ENCODE results near the gene PHF2. TPM values are rescaled to one million over a fixed set of nuclear protein-coding genes. Genes with fewer than 3 reads are reported as not detected.

PHF2 gene
- total RNA-seq, 1 experiment from 2014 or later: 17.4 TPM

DNA sequence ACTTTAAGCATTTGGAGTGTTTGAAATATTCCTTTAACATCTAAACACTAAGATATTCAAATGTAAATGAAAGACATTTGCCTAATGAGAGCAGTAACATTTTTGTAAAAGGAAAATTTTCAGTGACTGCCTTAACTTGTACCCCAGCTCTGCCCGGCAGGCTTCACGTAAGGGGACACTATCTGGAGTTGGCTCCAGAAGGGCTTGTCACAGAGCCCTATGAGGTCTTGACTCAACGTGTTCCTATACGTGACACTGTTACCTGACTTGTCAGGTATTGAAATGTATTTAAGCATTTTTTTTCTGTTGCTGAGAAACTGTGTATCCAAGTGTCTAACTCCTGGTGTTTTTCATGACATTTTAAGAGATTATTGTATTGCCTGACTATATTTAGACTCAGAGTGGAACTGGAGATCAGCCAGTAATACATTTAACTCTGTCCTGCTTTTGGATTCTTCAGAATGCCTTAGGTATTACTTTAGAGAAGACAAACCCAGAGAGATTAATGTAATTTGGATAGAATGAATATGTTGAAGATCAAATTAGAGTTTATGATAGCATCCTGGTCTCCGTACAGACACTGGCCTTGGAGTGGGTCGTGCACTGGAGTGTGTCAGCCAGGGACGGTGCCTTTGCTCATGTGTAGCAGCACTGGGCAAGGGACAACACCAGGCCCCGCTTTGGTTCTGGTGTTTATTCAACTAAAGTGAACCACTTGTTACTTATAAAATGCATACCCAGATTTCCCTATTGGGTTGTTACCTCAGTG, 34.6 kb upstream of the PHF2 start:
- DNase-seq: no peak
- H3K4me1 ChIP-seq (ENCODE audit: insufficient read depth, low read length): no peaks in the 10 kb centered on the region; the same call in 1 of the 2 replicates
- H3T11ph ChIP-seq (ENCODE audit: low read length): no peak overlapping the region
- no peak overlapping the region for H3K18ac ChIP-seq (ENCODE audit: insufficient read length, low read depth, low read length)
- no peak overlapping the region for H2BK20ac ChIP-seq (ENCODE audit: low read depth, low read length, poor library complexity, severe bottlenecking)
- no peaks in the 10 kb centered on the region for H3K9me3 ChIP-seq (ENCODE audit: control insufficient read depth, low read depth, low read length)
- no peak overlapping the region for H2BK12ac ChIP-seq (ENCODE audit: insufficient read length, low read depth, low read length)
- H3K27ac ChIP-seq (ENCODE audit: insufficient read length, low read depth, low read length): no peak overlapping the region
- no peaks in the 10 kb centered on the region for H3K23me2 ChIP-seq (ENCODE audit: insufficient read length, low read depth, low read length, poor library complexity, severe bottlenecking)
- H4K91ac ChIP-seq (ENCODE audit: insufficient read length, low read depth, low read length): no peak overlapping the region
- no peak overlapping the region for H3K4me2 ChIP-seq (ENCODE audit: insufficient read depth, insufficient read length, low read length)
- no peaks in the 10 kb centered on the region for H3K79me2 ChIP-seq (ENCODE audit: insufficient read depth, low read length)
- H3K27me3 ChIP-seq (ENCODE audit: insufficient read depth, low read length): no peaks in the 10 kb centered on the region
- TF ChIP-seq, protein P1, sequence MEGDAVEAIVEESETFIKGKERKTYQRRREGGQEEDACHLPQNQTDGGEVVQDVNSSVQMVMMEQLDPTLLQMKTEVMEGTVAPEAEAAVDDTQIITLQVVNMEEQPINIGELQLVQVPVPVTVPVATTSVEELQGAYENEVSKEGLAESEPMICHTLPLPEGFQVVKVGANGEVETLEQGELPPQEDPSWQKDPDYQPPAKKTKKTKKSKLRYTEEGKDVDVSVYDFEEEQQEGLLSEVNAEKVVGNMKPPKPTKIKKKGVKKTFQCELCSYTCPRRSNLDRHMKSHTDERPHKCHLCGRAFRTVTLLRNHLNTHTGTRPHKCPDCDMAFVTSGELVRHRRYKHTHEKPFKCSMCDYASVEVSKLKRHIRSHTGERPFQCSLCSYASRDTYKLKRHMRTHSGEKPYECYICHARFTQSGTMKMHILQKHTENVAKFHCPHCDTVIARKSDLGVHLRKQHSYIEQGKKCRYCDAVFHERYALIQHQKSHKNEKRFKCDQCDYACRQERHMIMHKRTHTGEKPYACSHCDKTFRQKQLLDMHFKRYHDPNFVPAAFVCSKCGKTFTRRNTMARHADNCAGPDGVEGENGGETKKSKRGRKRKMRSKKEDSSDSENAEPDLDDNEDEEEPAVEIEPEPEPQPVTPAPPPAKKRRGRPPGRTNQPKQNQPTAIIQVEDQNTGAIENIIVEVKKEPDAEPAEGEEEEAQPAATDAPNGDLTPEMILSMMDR (conservative IDR thresholded peaks at IDR 0.05): no peak
- no peak overlapping the region for H3K4ac ChIP-seq (ENCODE audit: low read depth, low read length)
- H3K36me3 Mint-ChIP-seq (ENCODE audit: insufficient read depth in 1 of 3, low read depth in 3 of 3): peaks cover 17 to 64% (median 23%) of the 10 kb centered on the region in 3 experiments; a peak in 6 of 7 replicates
- no peak overlapping the region for H2BK5ac ChIP-seq (ENCODE audit: insufficient read length, low read length)
- H2BK120ac ChIP-seq (ENCODE audit: low read depth, low read length, poor library complexity, severe bottlenecking): no peak overlapping the region
- H4K5ac ChIP-seq (ENCODE audit: insufficient read length, low read depth, low read length): no peak overlapping the region
- H3K27ac Mint-ChIP-seq: peak overlapping the region in 1 of 3 experiments; percentile 34; a peak in 1 of 7 replicates
- no peak overlapping the region for H3K14ac ChIP-seq (ENCODE audit: insufficient read depth, low read length)
- H3K56ac ChIP-seq (ENCODE audit: insufficient read length, low read depth, low read length): no peak overlapping the region
- peaks cover 9 to 15% of the 10 kb centered on the region in 2 experiments for H3K4me1 Mint-ChIP-seq
- H3K79me1 ChIP-seq (ENCODE audit: insufficient read depth, low read depth, low read length, poor library complexity, severe bottlenecking): no peaks in the 10 kb centered on the region
- no peak overlapping the region for H2AK5ac ChIP-seq (ENCODE audit: insufficient read length, low read length)
- no peak overlapping the region for H4K8ac ChIP-seq (replicated peaks; ENCODE audit: insufficient read length, low read depth, low read length)
- H3K23ac ChIP-seq (ENCODE audit: insufficient read length, low read depth, low read length): no peak overlapping the region
- no CpG with 5 or more reads among the region's 8 CpGs for WGBS (ENCODE audit: extremely low coverage, insufficient read length, low lambda C conversion rate)
- H2BK15ac ChIP-seq (ENCODE audit: low read depth, low read length): no peak overlapping the region
- H4K20me1 ChIP-seq (ENCODE audit: control insufficient read depth, insufficient read depth, insufficient read length): no peaks in the 10 kb centered on the region
- no peaks in the 10 kb centered on the region for H3K9me3 Mint-ChIP-seq
- no peak overlapping the region for H3K9ac ChIP-seq (ENCODE audit: extremely low read depth, insufficient read length, low read length)
- H3K27me3 Mint-ChIP-seq (ENCODE audit: low read depth): no peaks in the 10 kb centered on the region
- H2AFZ ChIP-seq (ENCODE audit: low read length): no peak overlapping the region
- no peak overlapping the region for H3K4me3 Mint-ChIP-seq

Data from H9 (cell line).